Prostate gland (tissue), 2 donors: ENCODE results near the gene SPTAN1. TPM values are rescaled to one million over a fixed set of nuclear protein-coding genes. Genes with fewer than 3 reads are reported as not detected.

Experiments
- DNase-seq: peaks from one replicate; pipeline ENCODE4 v3.0.0-alpha.2; 2019; ENCODE audit warnings: low spot score
- H3K27ac ChIP-seq, 2 donors: fragments of 200-600 bp; sonication (generic); 2 replicates each; pipeline ENCODE4 v1.5.1; 2017 to 2019
- H3K27me3 ChIP-seq: fragments of 200-600 bp; sonication (generic); replicated peaks from 2 replicates; pipeline ENCODE4 v1.5.1; 2019; ENCODE audit not compliant: insufficient read depth
- H3K36me3 ChIP-seq, 2 donors: fragments of 200-600 bp; sonication (generic); 1 replicate in 1 of 2; 2 replicates in 1 of 2; pipeline versions ENCODE4 v1.5.1 to v1.8.1; 2017 to 2019
- H3K4me1 ChIP-seq: fragments of 200-600 bp; sonication (generic); replicated peaks from 2 replicates; pipeline ENCODE4 v1.5.1; 2019
- H3K4me3 ChIP-seq, 2 donors: fragments of 200-600 bp; sonication (generic); 2 replicates each; pipeline ENCODE4 v1.5.1; 2017 to 2019
- H3K9me3 ChIP-seq: fragments of 200-600 bp; sonication (generic); 2 replicates; pipeline ENCODE4 v1.5.1; 2017
- CTCF ChIP-seq, 4 experiments: fragments of 200-600 bp in 2 of 4; fragments of 450-650 bp in 2 of 4; sonication (generic) in 2 of 4; IDR thresholded peaks; 1 replicate in 3 of 4; 2 replicates in 1 of 4; pipeline ENCODE4 v1.5.1; 2016 to 2019; ENCODE audit warnings: antibody characterized with exemption in 4 of 4, mild to moderate bottlenecking in 2 of 4, moderate library complexity in 2 of 4
- POLR2A ChIP-seq: fragments of 450-650 bp; IDR thresholded peaks from one replicate; pipeline ENCODE4 v1.6.1; 2016; ENCODE audit warnings: antibody characterized with exemption, mild to moderate bottlenecking
- POLR2AphosphoS5 ChIP-seq: sonication (generic); formaldehyde crosslinking; IDR thresholded peaks from one replicate; pipeline ENCODE4 v1.6.1; 2017; ENCODE audit warnings: antibody characterized with exemption
- WGBS: methylation state at CpG from one replicate; pipeline ENCODE4 v1.1.5; 2018; 5-methylcytosine and 5-hydroxymethylcytosine counted together
- intact Hi-C: fragments of 100-400 bp; cut with DNase I; formaldehyde crosslinking; loops from one replicate; pipeline ENCODE4 v1.14.2; 2022
- total RNA-seq, 2 donors: library from RNA; depleted of rRNA; stranded (reverse); fragments of >200 nt; gene quantifications; one replicate each; pipeline ENCODE4 v1.1.0, GENCODE V29; 2016

SPTAN1 gene
- total RNA-seq, 2 donors from 2014 or later = 130 to 472 TPM

DNA sequence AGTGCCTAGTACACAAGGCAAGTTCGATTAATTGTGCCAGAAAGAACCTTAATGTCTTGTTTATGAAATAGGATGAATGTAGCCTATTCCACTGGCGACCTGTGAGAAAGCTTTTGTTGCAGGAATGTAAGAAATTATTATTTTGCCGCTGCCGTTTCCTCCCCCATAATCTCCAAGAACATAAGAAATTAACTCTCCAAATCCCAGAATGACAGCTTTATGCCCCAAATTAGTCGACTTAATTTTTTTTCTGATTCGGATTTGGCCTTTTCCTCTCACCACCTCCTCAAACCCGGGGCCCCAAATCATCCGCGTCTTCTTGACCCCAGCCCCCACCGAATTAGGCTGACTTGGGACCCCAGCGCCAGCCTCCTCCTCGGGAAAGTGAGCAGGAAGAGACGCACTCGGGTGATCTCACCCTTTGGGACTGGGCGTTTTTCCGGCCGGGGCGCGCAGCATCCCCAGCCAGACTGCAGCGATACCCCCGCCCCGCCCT, 682 bp upstream of the SPTAN1 start:
- intact Hi-C loops = loop anchor here (5.0 to 10.0 kb wide), 2 partner anchors 44 to 53 kb away; no protein-coding TSS in a partner anchor
- Histone ChIP-seq H3K9me3 (no peaks in the 10 kb centered on the region), H3K36me3 (no peaks in the 10 kb centered on the region), H3K27me3 (no peaks in the 10 kb centered on the region), H3K27ac (peak overlapping the region; percentile 95 to 97), H3K4me1 (peaks cover 4% of the 10 kb centered on the region), H3K4me3 (peak overlapping the region; percentile 99)
- no peak for DNase-seq
- 3% methylated on average over 22 of the region's 22 CpGs for WGBS
- TF ChIP-seq POLR2A (peak; percentile 38), CTCF (IDR thresholded peaks at IDR 0.05) (no peak)

GRCh38 chr9:128552744-128553440, 505 bp downstream of the SPTAN1 start:
- H3K27ac ChIP-seq = peak overlapping the region; percentile 95 to 97
- no peak for TF ChIP-seq POLR2AphosphoS5
- no peak for TF ChIP-seq CTCF (IDR thresholded peaks at IDR 0.05)
- no peak for TF ChIP-seq POLR2A
- H3K36me3 ChIP-seq = no peaks in the 10 kb centered on the region
- intact Hi-C loops = loop anchor here (5.0 to 10.0 kb wide), 2 partner anchors 46 to 52 kb away; no protein-coding TSS in a partner anchor
- DNase-seq = peak; percentile 28
- no peaks in the 10 kb centered on the region for H3K27me3 ChIP-seq
- WGBS = under 1% methylated on average over 47 of the region's 59 CpGs
- peaks cover 4% of the 10 kb centered on the region for H3K4me1 ChIP-seq
- peak overlapping the region; percentile 99 for H3K4me3 ChIP-seq
- no peaks in the 10 kb centered on the region for H3K9me3 ChIP-seq

DNA sequence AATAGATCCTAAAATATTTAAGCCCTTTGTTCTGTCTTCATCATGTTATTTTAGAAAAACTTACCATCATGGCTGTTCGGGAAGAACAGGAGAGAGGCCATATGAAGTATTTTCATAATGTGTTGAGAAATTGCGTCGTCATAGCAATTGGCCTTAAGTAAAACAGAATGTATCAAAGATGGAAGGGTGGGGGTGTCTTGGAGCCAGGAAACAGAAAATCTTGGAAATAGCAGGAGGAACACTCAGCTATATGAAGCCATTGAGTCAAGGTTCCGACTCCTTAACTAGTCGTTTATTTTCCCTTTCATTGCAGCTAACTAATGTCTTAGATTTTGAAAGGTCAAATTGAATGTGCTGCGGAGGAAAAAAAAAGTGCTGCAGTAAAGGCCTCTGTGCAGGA, 1.3 kb downstream of the SPTAN1 start:
- intact Hi-C loops = loop anchor here (5.0 to 10.0 kb wide), 2 partner anchors 46 to 51 kb away; no protein-coding TSS in a partner anchor
- no peaks in the 10 kb centered on the region for H3K36me3 ChIP-seq

DNA sequence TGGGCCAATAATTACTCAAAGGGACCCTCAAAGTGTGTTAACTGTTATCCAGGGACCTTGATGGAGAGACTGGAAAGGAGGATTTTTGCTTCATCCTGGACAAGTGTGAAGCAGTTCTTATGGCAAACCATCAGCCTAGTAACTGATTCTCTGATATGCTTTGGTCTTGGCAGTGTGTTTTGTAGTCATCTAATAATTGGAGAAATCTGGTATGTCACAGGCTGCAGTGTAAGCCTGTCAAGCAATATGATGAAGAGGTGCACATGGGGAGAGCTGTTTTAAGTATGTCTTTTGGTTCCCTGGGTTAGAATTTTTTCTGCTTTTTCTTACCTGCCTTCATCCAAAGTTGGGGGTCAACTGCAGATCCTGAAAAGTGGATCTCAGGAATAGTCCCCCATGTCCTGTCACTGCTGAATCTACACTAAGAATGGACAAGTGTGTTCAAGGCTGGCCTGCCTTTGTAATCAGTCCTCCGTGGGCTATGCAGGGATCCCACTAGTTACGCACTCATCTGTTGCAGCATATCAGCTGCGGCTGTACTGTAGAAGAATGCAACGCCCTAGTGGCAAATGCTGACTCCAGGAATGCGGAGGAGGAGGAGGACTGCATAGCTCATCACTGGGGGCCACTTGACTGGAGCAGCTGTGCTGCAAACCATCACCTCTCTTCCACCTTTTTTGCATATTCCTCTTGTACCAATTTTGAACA, 1.9 kb downstream of the SPTAN1 start:
- Histone ChIP-seq H3K27ac (peak overlapping the region; percentile 26 to 97), H3K36me3 (no peaks in the 10 kb centered on the region), H3K4me3 (peak overlapping the region in 1 of 2 donors; percentile 99), H3K9me3 (no peaks in the 10 kb centered on the region), H3K27me3 (no peaks in the 10 kb centered on the region), H3K4me1 (peaks cover 13% of the 10 kb centered on the region)
- intact Hi-C loops = loop anchor here (5.0 to 10.0 kb wide), 2 partner anchors 47 to 50 kb away; no protein-coding TSS in a partner anchor
- no peak for DNase-seq
- no peak for TF ChIP-seq POLR2A
- no peak for TF ChIP-seq POLR2AphosphoS5
- no peak for TF ChIP-seq CTCF (IDR thresholded peaks at IDR 0.05)
- WGBS = 25% methylated on average over 5 of the region's 5 CpGs

More for the DNA sequence above, 1.3 kb downstream of the SPTAN1 start:
- WGBS = 25% methylated on average over 6 of the region's 6 CpGs
- Histone ChIP-seq H3K9me3 (no peaks in the 10 kb centered on the region), H3K27me3 (no peaks in the 10 kb centered on the region), H3K4me3 (peak overlapping the region; percentile 99), H3K4me1 (peaks cover 8% of the 10 kb centered on the region), H3K27ac (peak overlapping the region; percentile 95 to 97)
- DNase-seq = no peak
- TF ChIP-seq CTCF (IDR thresholded peaks at IDR 0.05) (no peak), POLR2AphosphoS5 (no peak)
